T-helper 2 cell treated with Interferon-gamma antibody and Interleukin-4, amounts not matched to agents 100 ng/mL and 5 ng/mL, for 36 hours (primary cell): ENCODE results near the gene TTC19. TPM values are rescaled to one million over a fixed set of nuclear protein-coding genes. Genes with fewer than 3 reads are reported as not detected.

Experiments
- intact Hi-C: fragments of 100-400 bp; cut with micrococcal nuclease; formaldehyde crosslinking; loops from one replicate; pipeline ENCODE4 v1.15.1; 2023
- total RNA-seq: library from RNA; stranded (reverse); gene quantifications from 2 replicates; pipeline ENCODE4 v1.2.3, GENCODE V29; 2022

TTC19 gene, protein sequence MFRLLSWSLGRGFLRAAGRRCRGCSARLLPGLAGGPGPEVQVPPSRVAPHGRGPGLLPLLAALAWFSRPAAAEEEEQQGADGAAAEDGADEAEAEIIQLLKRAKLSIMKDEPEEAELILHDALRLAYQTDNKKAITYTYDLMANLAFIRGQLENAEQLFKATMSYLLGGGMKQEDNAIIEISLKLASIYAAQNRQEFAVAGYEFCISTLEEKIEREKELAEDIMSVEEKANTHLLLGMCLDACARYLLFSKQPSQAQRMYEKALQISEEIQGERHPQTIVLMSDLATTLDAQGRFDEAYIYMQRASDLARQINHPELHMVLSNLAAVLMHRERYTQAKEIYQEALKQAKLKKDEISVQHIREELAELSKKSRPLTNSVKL
- 31.8 and 33.4 TPM in 2 replicates for total RNA-seq

DNA sequence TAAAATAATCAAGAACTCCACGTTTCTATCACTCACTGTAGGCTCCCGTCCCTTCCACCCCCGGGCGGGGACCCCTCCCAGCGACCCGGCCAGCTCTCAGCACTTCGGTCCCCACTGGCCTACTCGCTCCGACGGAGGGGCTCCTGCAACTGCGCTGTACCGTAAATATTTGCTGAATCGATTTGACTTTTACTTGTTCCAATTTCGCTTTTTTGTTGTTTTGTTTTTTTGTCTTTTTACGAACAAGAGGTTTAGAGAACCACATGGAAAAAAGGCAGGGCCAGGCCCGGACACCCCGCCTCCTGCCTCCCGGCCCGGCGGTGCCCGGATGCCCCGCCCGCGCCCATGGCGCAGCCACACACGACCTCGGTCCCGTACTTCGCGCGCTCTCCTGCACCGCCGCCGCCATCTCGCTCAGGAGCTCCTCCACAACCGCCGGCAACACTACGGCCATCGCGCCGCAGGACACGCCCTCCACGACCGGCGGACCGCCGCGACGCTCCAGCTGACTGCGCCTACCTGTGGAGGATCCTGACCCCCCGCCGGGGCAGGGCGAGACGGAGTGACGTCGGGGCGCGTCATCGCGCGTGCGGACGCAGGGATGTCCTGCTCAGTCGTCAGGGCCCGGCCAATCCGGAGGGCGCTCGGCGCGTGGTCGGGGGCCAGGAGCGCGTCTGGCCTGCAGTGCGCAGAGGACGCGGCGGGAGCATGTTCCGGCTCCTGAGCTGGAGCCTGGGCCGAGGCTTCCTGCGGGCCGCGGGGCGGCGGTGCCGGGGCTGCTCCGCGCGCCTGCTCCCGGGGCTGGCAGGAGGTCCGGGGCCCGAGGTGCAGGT lies at the start of gene TTC19, which contains the start of gene ZSWIM7:
Gene TTC19 (plus strand): TSS at position 684 of the 833 bp plus-strand sequence. CDS start 25 bp downstream, at position 709.
Gene ZSWIM7 (minus strand): TSS at position 564 of the 833 bp plus-strand sequence. CDS start 110 bp downstream, at position 454.
- intact Hi-C loops: loop anchor here (1.0 to 5.0 kb wide), 4 partner anchors 40 to 440 kb away; partner anchors contain the start of genes NCOR1 and PIGL

DNA sequence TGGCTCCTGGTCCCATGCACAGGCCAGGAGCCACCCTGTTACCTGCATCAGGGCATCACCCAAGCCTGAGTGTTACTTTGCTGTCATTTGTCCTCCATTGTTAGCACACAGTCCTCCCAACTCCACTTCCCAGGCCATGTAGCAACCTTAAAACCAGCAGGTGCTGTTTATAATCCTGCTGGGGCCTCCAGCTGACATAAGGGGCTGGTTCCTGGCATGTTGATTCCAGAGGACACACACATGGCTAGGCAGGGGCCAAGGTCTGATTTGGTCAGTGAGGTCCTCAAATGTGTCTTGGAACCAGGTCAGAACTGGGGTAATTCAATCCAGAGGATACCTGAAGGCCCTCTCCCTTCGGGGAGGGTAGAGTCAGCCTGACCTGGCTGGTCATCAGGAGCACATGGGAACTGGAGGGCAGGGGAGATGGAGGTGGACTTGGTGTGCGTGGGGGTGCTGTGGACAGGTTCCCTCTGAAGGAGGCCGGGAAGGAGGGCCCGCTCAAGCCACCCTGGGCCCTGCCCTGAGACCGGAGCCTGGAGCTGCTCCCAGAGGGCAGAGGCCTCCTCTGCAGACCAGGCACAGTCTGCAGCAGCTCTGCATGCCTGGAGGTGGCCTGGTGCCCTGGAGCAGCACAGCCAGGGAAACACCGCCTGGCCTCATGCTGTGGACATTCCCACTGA lies 48.1 kb upstream of the TTC19 start:
- intact Hi-C loops: loop anchor here (10.0 kb wide), 1 partner anchor 1643 kb away; the partner anchor contains the start of gene PEMT

DNA sequence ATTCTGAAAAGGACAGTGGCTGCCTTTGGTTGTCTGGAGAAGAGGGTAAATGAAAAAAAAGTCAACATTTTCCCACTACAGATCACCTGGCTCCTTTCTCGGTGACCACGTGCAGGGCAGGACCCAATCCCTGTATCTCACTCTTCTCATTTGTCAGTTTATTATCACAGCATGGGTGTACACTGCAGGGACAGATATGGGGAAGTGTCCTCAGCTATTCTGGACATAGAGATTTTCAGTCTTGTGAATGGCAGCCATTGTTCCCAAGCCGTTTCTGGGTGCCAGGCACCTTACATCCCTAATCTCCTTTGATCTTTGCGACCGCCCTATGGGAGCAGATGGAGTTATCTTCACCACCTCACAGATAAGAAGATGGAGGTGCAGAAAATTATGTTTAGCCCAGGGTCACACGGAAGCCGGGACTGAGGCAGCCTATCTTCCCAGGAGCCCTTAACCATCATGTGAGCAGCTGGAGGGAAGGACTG lies 47.5 kb upstream of the TTC19 start:
- intact Hi-C loops: loop anchor here (10.0 kb wide), 1 partner anchor 1643 kb away; the partner anchor contains the start of gene PEMT

DNA sequence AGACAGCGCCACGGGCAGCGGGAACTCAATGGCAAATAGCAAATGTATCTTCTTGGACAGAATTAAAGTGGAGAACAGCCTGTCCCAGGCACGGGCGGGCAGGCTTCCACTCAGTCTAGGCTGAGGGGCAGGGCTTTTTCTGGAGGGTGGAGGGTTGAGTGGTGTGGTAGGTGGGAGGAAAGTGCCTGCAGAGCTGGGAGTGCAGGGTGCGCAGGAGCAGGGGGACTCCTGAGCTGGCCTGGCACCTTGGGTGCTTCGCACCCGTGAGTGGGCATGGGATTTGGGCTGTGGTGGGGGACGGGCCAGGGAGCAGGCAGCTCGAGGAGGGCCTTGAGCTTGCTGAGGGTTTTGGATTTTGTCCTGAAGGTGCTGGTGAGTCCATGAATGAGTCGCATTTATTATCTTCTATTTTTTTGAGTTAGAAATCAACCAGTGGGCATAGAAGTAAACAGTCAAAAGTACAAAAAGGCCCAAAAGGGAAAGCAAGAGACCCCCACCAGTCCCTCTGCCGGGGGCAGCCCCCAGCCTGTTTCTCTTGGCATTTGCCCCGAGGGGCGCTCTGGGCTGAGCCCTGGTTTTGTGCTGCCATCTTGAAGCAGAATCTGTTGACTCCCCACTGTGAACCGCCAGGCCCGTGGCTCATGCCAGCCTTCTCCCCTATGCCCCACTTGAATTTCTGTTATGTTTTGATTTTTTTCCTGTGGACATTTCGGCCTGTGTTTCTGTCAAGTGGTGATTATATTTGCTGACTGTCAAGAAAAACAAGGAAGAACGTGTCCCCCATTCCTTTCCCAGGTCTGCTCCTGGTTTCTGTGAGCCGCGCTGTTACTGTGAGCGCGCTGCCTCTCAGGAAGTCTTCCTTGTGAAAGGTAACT lies 46.5 kb upstream of the TTC19 start:
- intact Hi-C loops: loop anchor here (10.0 kb wide), 1 partner anchor 1642 kb away; the partner anchor contains the start of gene PEMT

DNA sequence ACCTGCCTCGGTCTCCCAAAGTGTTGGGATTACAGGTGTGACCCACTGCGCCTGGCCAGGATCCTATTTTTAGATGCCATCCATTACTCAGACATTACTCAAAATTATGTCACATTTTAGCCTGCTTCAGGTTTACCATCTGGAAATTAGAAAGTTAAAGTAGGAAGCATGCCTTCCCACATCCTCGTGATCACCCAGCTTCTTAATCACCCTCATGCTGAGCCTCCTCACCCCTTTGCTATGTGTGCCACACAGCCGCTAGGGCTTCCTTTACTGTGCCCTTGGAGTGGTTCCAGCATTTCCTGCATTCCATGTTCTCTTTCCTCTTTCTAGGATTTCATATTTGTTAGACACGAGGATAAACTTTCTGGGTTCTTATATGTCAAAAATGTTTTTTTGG lies 45.4 kb upstream of the TTC19 start:
- intact Hi-C loops: loop anchor here (10.0 kb wide), 1 partner anchor 1641 kb away; the partner anchor contains the start of gene PEMT

DNA sequence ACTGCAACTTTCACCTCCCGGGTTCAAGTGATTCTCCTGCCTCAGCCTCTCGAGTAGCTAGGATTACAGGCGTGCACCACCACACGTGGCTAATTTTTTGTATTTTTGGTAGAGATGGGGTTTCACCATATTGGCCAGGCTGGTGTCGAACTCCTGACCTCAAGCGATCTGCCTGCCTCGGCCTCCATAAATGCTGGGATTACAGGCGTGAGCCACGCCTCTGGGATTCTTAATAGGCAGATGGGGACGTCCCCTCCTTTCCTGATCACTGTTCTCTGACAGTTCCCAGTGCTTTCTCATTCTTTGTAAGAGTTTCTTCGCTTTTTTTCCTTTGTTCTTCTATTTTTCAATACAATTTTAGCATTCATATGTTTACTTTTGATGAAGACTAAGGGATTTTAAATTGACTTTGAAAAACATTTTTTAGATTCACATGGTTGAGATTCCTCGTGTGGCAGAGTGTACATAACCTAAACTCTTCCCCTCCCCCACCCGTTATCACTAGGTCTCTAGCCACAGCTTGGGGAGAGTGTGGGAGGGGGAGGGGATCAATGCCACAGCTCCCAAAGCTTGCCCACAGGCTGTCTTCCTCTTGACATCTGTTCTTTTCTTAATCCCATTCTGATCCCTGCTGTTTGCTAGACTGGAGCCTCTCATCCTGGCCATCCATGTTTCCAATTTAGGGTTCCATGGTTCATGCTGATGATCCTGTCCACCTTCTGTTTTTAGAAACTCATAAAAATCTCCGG lies 43.7 kb upstream of the TTC19 start:
- intact Hi-C loops: loop anchor here (5.0 to 10.0 kb wide), 3 partner anchors 69 to 1639 kb away; partner anchors contain the start of gene PEMT

DNA sequence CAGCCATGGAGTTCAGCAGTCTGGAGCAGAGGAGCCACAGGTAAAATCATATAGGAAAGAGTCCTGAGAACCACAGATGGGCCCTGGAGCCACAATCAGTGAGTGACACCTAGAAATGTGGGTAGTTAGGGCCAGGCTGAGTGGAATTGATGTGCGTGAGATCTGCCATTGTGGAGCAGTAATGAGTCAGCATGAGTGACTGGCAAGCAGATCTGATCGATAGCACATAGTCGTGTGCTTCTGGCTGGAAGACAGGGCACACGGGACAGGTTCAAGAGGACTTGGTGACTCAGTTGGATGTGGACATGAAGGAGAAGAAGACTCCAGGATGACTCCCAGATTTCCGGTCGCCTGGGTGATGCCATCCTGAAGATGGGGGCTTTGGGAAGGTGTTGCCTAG lies 42.4 kb upstream of the TTC19 start:
- intact Hi-C loops: loop anchor here (5.0 to 10.0 kb wide), 3 partner anchors 70 to 1638 kb away; partner anchors contain the start of gene PEMT

DNA sequence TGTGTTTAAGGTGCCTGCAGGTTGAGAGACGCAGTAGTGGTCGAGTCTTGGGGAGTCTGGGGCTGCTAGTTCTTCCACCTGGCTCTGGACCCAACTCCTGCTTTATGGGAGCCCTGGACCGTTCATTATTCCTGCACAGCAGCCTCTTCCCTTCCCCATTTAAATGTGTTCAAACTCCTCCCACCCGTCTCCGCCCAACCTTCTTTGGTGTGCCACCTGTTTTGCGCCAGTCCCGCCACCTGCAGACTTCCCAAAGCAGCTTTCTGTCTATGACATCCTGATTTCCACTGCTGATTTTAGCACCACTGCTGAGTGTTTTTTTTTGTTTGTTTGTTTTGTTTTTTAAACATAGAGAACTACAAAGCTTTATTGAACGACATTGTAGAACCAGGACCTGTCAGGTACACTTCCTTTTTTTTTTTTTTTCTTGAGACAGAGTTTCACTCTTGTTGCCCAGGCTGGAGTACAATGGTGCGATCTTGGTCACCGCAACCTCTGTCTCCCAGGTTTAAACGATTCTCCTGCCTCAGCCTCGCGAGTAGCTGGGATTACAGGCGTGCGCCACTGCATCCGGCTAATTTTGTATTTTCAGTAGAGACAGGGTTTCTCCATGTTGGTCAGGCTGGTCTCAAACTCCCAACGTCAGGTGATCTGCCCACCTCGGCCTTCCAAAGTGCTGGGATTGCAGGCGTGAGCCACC lies 41.9 kb upstream of the TTC19 start:
- intact Hi-C loops: loop anchor here (2.0 to 10.0 kb wide), 4 partner anchors 13 to 1637 kb away; partner anchors contain the start of genes ADORA2B and PEMT

DNA sequence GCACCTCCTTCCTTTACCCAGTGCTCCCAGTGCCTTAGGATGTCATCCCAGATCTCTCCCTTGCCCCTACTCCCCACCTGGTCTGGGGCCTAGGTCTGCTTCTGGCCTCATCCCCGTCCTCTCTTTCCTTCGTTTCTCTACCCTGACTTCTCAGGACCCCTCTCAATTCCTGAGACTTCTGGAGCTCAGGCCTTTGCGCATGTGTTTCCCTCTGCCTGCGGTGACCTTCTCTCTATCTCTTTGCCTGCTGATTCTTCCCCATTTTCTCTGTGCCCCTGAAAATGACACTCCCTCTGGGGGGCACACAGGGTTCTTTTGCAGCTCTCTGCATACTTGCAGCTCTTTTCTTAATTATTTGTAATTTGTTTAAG lies 41.2 kb upstream of the TTC19 start:
- intact Hi-C loops: loop anchor here (2.0 to 10.0 kb wide), 4 partner anchors 14 to 1636 kb away; partner anchors contain the start of genes ADORA2B and PEMT

DNA sequence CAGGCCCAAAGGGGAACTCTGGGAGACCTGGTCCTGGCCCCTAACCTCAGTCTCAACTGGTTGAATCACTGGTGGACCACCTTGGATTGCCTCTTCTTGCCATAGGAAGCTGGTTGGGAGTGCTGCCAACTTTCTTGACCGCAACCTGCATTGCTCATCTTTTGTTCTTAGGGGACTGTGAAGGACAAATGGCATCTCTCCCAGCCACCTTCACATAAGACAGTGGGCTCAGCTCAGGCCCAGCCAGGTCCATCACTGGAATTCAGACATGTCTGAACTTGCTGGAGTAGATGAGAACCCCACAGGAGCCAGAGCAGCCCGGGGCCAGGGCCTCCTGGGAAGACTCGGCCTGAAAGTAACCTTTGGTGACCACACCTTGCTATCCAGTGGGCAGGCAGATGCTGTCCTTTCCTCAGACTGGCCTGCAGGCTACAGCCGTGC lies 35.9 kb upstream of the TTC19 start:
- intact Hi-C loops: no loop called here

DNA sequence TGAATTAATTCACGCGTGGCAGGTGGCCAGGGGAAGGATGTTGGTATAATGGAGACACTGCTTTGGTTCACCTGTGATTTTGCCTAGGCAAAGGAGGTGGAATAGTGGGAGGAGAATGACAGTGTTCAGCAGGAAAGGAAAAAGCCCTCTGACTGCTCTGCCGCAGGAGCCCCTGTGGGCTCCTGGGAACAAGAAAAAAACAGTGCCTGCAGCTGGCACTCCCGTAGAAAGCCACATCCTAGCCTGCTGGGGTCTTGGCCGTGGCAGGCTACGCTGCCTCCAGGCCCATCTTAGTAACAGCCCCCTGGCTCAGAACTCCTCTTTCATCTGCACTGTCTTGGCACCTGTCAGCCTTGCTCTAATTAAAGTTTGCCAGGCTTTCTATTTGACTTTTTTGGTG lies 34.1 kb upstream of the TTC19 start:
- intact Hi-C loops: no loop called here

DNA sequence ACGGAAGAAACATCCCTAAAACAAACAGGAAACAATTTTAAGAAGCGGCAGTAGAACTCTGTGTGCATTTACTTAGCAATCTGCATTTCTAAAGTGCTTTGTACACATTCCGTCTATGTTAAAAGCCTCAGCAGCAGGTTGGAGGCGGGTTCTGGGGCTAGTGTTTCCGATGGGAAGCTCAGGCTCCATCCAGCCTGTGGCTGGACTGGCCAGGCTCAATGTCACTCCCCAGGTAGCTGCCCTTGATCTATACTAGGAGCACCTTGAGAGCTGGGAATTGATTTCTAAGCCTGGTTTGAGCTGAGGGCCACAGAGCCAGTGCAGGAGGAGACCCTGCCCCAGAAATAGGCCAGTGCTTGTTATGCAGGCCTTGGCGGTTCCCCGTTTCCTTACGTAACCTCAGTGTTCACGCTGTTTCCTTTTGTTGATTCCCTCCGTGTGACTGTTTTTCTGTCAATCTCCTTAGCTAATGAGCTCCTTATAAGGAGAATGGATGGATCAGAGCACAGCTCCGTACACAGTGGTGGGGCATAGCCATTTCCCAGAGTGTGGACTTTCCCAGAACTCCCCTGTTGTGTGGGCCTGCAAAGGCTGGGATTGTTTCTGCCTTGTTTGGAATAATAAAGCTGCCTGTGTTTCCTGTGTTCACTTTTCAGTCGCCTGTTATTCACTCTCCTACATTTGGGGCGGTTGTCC lies 33.3 kb upstream of the TTC19 start:
- intact Hi-C loops: no loop called here

DNA sequence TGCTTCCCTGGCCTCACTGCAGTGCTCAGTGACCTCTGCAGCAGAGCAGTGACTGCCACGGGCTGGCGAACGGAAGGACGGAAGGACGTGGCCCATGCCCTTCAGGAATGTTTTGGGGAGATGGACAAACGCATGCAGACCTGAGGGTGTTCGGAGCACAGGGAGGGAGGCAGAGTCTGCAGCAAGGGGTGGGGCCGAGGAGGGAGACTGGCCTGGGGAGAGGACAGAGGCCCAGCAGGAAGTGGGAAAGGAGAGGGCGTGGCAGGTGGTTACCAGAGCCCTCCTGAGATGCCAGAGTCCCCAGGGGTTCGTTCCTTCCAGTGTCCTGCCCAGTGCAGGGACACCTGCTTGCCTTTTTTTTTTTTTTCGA lies 32.8 kb upstream of the TTC19 start:
- intact Hi-C loops: no loop called here

DNA sequence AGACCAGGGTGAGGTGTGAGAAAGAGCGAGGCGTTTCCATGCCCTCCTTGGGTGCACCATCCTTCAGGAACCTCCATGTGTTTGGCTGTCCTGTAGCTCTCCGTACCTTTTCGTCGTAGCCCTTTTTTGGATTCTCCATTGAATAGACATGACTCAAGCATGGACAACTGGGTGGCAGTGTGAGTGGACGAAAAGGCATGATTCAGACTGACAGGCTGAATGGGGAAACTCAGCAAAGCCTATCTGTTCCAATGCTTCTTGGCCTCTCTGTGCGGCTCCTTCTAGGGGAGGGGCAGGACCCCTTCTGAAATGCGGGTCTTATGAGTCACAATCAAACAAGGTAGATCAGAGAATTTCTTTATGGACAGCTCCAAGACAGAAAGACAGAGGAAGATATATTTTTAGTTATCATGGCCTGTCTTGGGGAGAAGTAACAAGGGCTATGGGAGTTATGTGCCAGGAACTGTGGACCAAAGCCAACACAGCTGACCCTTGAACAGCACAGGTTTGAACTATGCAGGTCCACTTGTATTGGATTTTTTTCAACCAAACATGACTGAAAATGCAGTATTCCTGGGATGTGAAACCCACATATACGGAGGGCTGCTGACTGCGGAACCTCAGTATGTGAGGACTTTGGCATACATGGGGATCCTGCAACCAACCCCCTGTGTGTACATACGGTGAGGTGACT lies 31.8 kb upstream of the TTC19 start:
- intact Hi-C loops: no loop called here

DNA sequence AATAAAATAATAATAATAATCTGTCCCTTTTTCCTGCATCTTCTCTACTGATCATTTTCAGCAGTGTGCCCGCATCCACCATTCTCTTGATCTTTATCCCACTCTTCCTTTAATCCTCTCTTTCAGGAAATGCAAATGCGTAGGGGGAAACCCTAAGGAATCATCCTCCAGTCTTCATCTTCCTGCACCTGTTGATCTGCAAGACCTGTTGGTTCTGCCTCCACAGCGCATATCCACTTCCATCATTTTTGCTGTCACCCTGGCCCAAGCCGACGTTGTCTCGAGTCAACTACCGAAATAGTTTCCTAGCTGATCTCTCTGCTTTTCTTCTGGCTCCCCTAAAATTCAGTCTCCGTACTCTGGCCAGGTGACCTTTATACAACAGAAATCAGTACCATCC lies 30.2 kb upstream of the TTC19 start:
- intact Hi-C loops: no loop called here

DNA sequence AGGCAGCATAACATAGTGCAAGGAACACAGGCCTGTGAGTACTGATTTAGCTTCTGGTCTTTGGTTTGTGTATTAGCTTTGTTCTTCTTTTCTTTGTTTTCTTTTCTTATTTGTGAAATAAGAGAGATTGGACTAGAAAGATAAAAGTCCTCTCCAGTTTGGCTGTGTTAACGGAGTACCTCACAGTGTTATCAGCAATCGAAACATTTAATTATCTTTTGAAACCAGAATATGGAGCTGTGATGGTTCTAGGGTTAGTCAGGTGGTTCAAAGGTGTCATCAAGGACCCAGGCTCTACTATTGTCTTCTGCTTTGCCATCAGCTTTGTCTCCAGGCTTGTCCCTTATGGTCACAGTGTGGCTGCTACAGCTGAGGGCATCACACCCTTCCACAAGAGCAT lies 29.1 kb upstream of the TTC19 start:
- intact Hi-C loops: no loop called here

DNA sequence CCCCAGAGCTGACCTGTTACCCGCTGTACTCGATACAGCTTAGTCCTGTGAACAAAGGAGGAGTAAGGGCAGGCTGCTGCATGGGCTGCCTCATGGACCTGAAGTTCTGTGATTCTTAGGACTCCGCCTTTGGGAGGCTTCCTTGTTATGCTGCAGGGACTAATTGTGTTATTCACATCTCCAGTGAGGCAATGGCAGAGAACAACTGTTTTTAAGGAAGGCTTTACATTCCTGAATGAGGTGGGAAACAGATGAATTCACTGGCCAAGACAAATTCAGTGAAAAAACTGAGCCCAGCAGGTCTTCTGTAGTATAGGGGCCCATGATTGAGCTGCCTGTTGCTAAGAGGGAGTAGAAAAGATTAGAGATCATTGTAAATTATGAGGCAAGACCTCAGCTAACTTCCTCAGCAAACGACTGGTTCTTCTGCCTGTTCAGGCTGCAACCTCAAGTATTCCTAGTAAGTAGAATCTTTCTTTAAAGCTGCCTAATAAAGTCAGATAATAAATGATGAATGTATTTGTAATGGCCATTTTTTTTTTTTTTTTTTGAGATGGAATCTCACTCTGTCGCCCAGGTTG lies 28.4 kb upstream of the TTC19 start:
- intact Hi-C loops: no loop called here
